ENCODE data around the gene HOXA5. TPM values are rescaled to one million over a fixed set of nuclear protein-coding genes. Genes with fewer than 3 reads are reported as not detected.

The HOXA5 gene
- total and polyA plus RNA-seq, 2 donors (not counting 3 experiments of a cell fraction or from before 2014, with no cell fraction given), result 18.6 to 18.8 TPM

DNA sequence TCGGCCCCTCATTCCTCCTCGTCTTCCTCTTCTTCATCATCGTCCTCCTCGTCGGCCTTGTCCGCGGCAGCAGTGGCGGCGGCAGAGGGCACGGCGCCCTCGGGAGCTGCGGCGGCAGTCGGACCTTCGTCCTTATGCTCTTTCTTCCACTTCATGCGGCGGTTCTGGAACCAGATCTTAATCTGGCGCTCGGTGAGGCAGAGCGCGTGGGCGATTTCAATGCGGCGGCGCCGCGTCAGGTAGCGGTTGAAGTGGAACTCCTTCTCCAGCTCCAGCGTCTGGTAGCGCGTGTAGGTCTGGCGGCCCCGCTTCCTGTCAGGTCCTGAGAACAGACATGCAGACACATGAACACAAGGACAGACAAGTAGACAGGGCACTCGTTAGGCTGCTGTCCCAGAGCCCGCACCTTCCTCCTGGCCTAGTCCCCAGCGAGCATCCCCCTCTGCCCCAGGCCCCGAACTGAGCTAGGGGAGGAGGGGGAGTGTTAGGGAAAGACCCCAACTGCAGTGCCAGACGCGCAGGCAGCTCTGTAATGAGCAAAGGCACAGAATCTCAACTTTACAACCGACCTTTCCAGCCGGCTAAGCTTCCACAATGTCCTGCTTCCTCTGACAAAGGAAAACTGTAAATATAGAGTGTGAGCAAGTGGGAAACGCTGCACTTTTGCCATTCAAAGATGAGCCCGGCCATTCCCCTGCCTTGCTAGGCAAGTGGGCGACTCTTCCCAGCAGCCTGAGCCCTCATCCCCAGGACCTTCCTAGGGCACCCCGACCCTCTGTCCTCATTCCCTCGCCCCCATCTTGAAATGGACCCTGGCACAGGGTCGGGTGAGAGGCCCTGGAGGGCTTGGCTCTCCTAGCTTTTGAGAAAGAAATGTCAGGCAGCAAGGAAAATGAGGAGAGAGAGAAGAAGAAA, 11.7 kb upstream of the HOXA5 start:
- intact Hi-C loops (cut with micrococcal nuclease), result loop anchor here (5.0 kb wide), 1 partner anchor 998 kb away; no protein-coding TSS in a partner anchor
- no peaks in the 10 kb centered on the region for H3K36me3 ChIP-seq (ENCODE audit: control insufficient read depth in 2 of 2, extremely low read depth in 1 of 2, insufficient read depth in 2 of 2, low read length in 2 of 2)
- peak overlapping the region; percentile 59 to 76 (median 60) for H3K4me3 ChIP-seq (replicated peaks in 1 of 3; ENCODE audit: insufficient read depth in 1 of 3, low read depth in 1 of 3, low read length in 3 of 3)
- dilution Hi-C loops (cut with MboI; ENCODE audit: extremely low pct_ligation_motif_present, low sequenced_read_pairs), result loop anchor here (25.0 kb wide), 1 partner anchor 968 kb away; no protein-coding TSS in a partner anchor
- ChIA-PET CTCF (interaction anchor here (0.5 to 2.0 kb wide), 7 partner anchors 10 to 1293 kb away, joined by 3 to 8 read pairs (median 3); partner anchors contain the start of genes HOXA11 and HOXA5), POLR2A (interaction anchor here (0.6 kb wide), 1 partner anchor 35 kb away, joined by 7 read pairs; no protein-coding TSS in a partner anchor)
- no peak for TF ChIP-seq POLR2AphosphoS5 (IDR thresholded peaks at IDR 0.05; ENCODE audit: insufficient read depth, low read depth, low read length)
- no peak for TF ChIP-seq FOS (IDR thresholded peaks at IDR 0.05; ENCODE audit: borderline replicate concordance, insufficient read depth, low read length)
- no peak for TF ChIP-seq EZH2 (IDR thresholded peaks at IDR 0.05; ENCODE audit: borderline replicate concordance, low read depth, low read length, severe bottlenecking)
- TF ChIP-seq JUN (IDR thresholded peaks at IDR 0.05; ENCODE audit: borderline replicate concordance, insufficient read depth, insufficient read length, low read depth), result no peak
- no peak for TF ChIP-seq MAX (IDR thresholded peaks at IDR 0.05; ENCODE audit: insufficient read depth, insufficient read length)
- TF ChIP-seq MYC (IDR thresholded peaks at IDR 0.05; ENCODE audit: low read depth, low read length), result no peak
- no peak for TF ChIP-seq CTCF (IDR thresholded peaks at IDR 0.05; ENCODE audit: extremely low read depth in 1 of 2, insufficient read depth in 1 of 2, low read depth in 1 of 2, low read length in 2 of 2)
- no peak for TF ChIP-seq POLR2A (IDR thresholded peaks at IDR 0.05; ENCODE audit: low read depth, low read length)
- no peak for TF ChIP-seq GATA2 (IDR thresholded peaks at IDR 0.05; ENCODE audit: insufficient read depth, insufficient read length, low read depth, low read length)
- DNase-seq (ENCODE audit: low read depth, low spot score) (peak; percentile 72), FAIRE-seq (peak; percentile 77)
- H4K20me1 ChIP-seq (replicated peaks; ENCODE audit: control insufficient read depth, extremely low read depth, insufficient read depth, low read length), result no peaks in the 10 kb centered on the region
- H3K79me2 ChIP-seq (ENCODE audit: control insufficient read depth, insufficient read depth, low read length), result peaks cover 87% of the 10 kb centered on the region
- H3K4me2 ChIP-seq (ENCODE audit: insufficient read depth, low read length), result peak overlapping the region; percentile 92
- H3K27me3 ChIP-seq (ENCODE audit: control insufficient read depth in 2 of 2, insufficient read depth in 2 of 2, low read length in 2 of 2), result no peaks in the 10 kb centered on the region
- peak overlapping the region; percentile 10 for H2AFZ ChIP-seq (ENCODE audit: low read depth, low read length)
- peak overlapping the region; percentile 96 for H3K27ac ChIP-seq (ENCODE audit: insufficient read depth, low read depth, low read length)
- no TSS peak for BruUV-seq (replicated peaks)
- peak overlapping the region; percentile 78 for H3K9ac ChIP-seq (replicated peaks; ENCODE audit: extremely low read depth, insufficient read depth, low read length)
- H3K9me1 ChIP-seq (replicated peaks; ENCODE audit: control insufficient read depth, extremely low read depth, insufficient read depth, low read length), result no peaks in the 10 kb centered on the region
- no peaks in the 10 kb centered on the region for H3K9me3 ChIP-seq (replicated peaks; ENCODE audit: control insufficient read depth, insufficient read depth, low read length)
- H3K4me1 ChIP-seq (ENCODE audit: control insufficient read depth, extremely low read depth, insufficient read depth, low read length), result peaks cover 68% of the 10 kb centered on the region
